GM18951 (cell line): ENCODE measurements around the gene TMEM270.
"Not testable (repeated sequence)": the region's sequence is repeated elsewhere in the genome, so short reads cannot be mapped to it uniquely, and the experiment has no call there.

Experiments used
- POLR2A ChIP-seq: IDR thresholded peaks from 4 replicates; pipeline ENCODE4 v1.6.1; 2011; ENCODE audit warnings: mild to moderate bottlenecking; ENCODE audit not compliant: insufficient read length, insufficient read depth; ENCODE audit errors: extremely low read depth
- in situ Hi-C: fragments of 300-500 bp; cut with MboI; formaldehyde crosslinking; loops from one replicate; pipeline ENCODE4 v1.12.0; 2022; ENCODE audit warnings: low sequenced_read_pairs, mixed read lengths, inconsistent platforms; ENCODE audit not compliant: unreplicated experiment

The TMEM270 gene

GRCh38 chr7:73839290-73839689, 21.7 kb upstream of the TMEM270 start:
- TF ChIP-seq POLR2A, result no peak

DNA sequence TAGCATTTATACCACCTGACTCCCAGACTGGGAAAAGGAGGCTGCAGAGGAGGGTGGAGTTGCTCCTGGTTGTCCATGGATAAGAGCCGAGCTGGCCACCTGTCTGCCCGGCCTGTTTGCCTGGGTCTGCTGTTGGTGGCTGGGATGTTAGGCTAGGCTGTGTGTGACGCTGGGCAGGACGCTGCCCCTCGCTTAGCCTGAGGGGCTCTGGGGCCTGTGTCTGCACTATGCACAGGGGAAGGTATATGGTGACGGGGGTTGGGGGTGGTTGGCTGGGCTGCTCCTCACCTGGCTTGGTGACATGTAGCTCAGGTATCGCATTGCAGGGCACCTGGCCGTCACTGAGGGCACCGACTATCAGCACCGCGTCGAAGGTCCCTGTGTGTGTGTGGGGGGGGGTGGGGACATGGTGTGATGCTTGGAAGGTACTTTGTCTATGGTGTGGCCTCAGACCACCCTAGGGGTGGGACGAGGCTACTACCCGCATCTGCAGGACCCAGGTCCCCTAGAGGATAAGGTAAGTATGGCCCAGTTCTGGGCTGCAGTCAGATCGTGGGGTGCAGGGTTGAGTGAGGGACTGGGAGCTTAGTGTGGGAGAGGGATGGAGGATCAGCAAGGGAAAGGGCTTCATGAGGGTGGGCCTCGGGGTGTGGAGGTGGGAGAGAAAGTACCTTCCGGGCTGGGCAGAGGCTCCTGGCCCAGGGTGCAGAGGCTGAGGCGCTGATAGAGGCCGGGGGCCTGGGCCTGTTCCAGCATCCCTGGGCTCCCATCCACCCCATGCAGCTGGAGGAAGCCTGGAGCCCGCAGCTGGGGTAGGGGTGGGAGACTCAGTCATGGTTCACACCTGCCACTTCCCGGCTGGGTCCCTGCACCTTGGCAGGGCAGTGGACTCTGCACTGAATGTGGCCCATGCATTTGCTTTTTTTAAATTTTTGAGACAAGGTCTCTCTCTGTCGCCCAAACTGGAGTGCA, 20.9 kb upstream of the TMEM270 start:
- TF ChIP-seq POLR2A, result no peak
- in situ Hi-C loops, result no loop called here

More at GRCh38 chr7:73839290-73839689, 21.7 kb upstream of the TMEM270 start:
- in situ Hi-C loops, result no loop called here

- no peak for TF ChIP-seq POLR2A
- in situ Hi-C loops, result no loop called here
Observed at GRCh38 chr7:73840715-73841379, 20.1 kb upstream of the TMEM270 start.

DNA sequence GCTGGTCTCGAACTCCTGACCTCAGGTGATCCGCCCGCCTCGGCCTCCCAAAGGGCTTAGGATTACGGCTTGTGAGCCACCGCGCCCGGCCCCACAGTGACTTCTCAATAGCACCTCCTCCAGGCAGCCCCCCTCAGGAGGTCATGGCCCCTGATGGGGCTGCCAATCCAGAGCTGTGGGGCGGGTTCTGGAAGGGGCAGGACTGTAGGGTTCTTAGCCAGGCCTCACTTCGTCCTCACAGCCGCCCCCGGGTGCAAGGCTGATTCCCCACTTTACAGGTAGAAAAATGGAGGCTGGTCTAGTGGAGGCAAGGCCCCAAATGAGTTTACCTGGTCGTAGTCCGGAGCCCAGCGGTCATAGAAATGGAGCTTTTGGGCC, 19.3 kb upstream of the TMEM270 start:
- no peak for TF ChIP-seq POLR2A
- in situ Hi-C loops, result no loop called here

- in situ Hi-C loops, result no loop called here
- peak; percentile 64 for TF ChIP-seq POLR2A
Observed at GRCh38 chr7:73842067-73842976, 18.6 kb upstream of the TMEM270 start, which contains the start of gene METTL27. TSS of gene METTL27 (minus strand) at chr7:73842516. CDS start at chr7:73842140, 376 bp downstream.

DNA sequence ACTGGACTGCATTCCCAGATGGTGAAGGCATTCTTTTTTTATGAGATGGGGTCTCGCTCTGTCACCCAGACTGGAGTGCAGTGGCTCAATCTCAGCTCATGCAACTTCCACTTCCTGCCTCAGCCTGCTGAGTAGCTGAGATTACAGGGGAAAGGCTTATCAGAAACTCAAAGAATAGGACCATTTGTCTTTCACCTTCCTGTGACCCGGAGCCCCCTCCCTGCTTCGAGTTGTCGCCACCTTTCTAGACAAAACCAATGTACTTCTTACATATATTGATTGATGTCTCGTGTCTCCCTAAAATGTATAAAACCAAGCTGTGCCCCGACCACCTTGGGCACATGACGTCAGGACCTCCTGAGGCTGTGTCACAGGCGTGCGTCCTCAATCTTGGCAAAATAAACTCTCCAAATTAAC, 16.8 kb upstream of the TMEM270 start:
- TF ChIP-seq POLR2A, result no peak
- in situ Hi-C loops, result no loop called here

DNA sequence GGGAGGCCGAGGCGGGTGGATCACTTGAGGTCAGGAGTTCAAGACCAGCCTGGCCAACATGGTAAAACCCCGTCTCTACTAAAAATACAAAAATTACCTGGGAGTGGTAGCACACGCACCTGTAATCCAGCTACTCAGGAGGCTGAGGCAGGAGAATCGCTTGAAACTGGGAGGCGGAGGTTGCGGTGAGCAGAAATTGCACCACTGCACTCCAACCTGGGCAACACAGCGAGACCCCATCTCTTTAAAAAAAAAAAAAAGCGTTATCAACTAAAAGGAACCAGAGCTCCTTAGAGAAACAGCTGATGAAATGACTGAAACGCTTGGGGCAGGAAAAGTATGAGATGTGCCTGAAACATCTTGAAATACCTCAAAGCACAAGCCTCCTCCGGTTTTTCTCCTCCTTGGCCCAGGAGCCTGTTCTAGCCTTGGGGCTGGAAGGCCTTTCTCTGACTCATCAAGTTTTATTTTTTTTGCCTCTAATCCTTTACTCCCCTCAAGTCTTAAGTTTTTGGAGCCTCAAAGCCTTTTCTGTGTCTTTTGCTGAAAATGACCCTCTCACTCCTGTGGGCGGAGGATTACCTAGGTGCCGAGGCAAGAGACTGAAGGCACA, 16.0 kb upstream of the TMEM270 start:
- no peak for TF ChIP-seq POLR2A
- in situ Hi-C loops, result no loop called here

DNA sequence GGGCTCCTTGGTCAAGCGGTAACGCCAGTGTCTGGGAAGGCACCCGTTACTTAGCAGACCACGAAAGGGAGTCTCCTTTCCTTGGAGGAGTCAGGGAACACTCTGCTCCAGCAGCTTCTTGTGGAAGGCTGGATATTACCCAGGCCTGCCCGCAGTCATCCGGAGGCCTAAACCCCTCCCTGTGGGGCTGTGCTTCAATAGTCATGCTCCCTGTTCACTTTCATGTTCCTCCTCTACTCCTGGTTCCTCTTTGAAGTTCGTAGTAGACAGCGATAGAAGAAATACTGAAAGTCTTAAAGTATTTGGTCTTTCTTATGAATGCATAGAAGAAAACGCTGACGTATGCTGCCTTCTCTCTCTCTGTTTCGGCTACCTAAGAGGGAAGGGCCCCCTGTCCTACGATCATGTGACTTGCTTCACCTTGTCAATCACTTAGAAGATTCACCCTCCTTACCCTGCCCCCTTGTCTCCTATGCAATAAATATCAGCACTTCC, 15.2 kb upstream of the TMEM270 start:
- in situ Hi-C loops, result not testable (repeated sequence)

GRCh38 chr7:73847941-73848723, 12.8 kb upstream of the TMEM270 start:
- no peak for TF ChIP-seq POLR2A
- in situ Hi-C loops, result no loop called here

DNA sequence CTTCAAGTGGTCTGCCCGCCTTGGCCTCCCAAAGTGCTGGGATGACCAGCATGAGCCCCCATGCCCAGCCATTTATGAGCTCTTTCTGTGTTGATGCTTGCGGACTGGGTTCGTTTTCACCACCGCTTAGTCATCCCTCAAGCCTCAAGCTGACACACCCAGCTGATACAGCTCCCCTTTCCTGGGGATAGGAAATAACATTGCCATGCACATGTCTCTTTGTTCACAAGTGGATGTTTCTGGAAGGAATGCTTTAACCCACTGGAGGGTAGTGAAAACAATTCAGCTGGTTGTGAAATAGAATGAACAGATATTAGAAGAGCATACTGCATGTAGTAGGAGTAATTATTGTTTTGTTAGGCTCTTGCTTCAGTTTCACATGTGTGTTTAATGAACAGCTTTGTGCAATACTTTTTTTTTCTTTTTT, 10.2 kb upstream of the TMEM270 start:
- in situ Hi-C loops, result loop anchor here (25.0 kb wide), 1 partner anchor 238 kb away; the partner anchor contains the start of gene MLXIPL
- TF ChIP-seq POLR2A, result no peak
